GM21390 (cell line): ENCODE data around the gene AK9.
"Not testable (repeated sequence)": the region's sequence is repeated elsewhere in the genome, so short reads cannot be mapped to it uniquely, and the experiment has no call there.

Experiments
- ATAC-seq: cut with Tn5 transposase; IDR thresholded peaks from one replicate; pipeline ENCODE4 v1.9.1; 2021; ENCODE audit not compliant: unreplicated experiment

Gene AK9

GRCh38 chr6:109626311-109626710 is 64.7 kb downstream of the AK9 start:
- no peak for ATAC-seq

- ATAC-seq = no peak
Measured at GRCh38 chr6:109625199-109625598, 65.8 kb downstream of the AK9 start.

GRCh38 chr6:109623288-109623687 is 67.7 kb downstream of the AK9 start:
- ATAC-seq = no peak

GRCh38 chr6:109612268-109612667 is 78.7 kb downstream of the AK9 start:
- ATAC-seq = no peak

- no peak for ATAC-seq
Measured at GRCh38 chr6:109611502-109611901, 79.5 kb downstream of the AK9 start.

GRCh38 chr6:109610590-109610989 is 80.4 kb downstream of the AK9 start:
- ATAC-seq = no peak

- no peak for ATAC-seq
Measured at GRCh38 chr6:109609737-109610136, 81.3 kb downstream of the AK9 start.

GRCh38 chr6:109606359-109606758 is 84.6 kb downstream of the AK9 start:
- no peak for ATAC-seq

- no peak for ATAC-seq
Measured at GRCh38 chr6:109595998-109596397, 95.0 kb downstream of the AK9 start.

- no peak for ATAC-seq
Measured at GRCh38 chr6:109580519-109580918, 110.5 kb downstream of the AK9 start.

GRCh38 chr6:109579361-109579760 is 111.6 kb downstream of the AK9 start:
- peak; percentile 99 for ATAC-seq

GRCh38 chr6:109569901-109570300 is 121.1 kb downstream of the AK9 start:
- not testable (repeated sequence) for ATAC-seq

- no peak for ATAC-seq
Measured at GRCh38 chr6:109561844-109562243, 129.2 kb downstream of the AK9 start.

GRCh38 chr6:109531446-109531845 is 159.6 kb downstream of the AK9 start:
- no peak for ATAC-seq

- no peak for ATAC-seq
Measured at GRCh38 chr6:109527989-109528388, 163.0 kb downstream of the AK9 start.

GRCh38 chr6:109526905-109527628 is 163.9 kb downstream of the AK9 start:
- no peak for ATAC-seq

- no peak for ATAC-seq
Measured at GRCh38 chr6:109524129-109524528, 166.9 kb downstream of the AK9 start.

GRCh38 chr6:109523478-109523877 is 167.5 kb downstream of the AK9 start:
- no peak for ATAC-seq

- no peak for ATAC-seq
Measured at GRCh38 chr6:109521080-109521479, 169.9 kb downstream of the AK9 start.

- not testable (repeated sequence) for ATAC-seq
Measured at GRCh38 chr6:109519647-109520046, 171.4 kb downstream of the AK9 start.

GRCh38 chr6:109516929-109517328 is 174.1 kb downstream of the AK9 start:
- ATAC-seq = no peak

- ATAC-seq = no peak
Measured at GRCh38 chr6:109515781-109516409, 175.1 kb downstream of the AK9 start.

- ATAC-seq = no peak
Measured at GRCh38 chr6:109514946-109515345, 176.1 kb downstream of the AK9 start.
